C4-2B (cell line): ENCODE data around the gene GOLM1.

ENCODE experiments used
- ZFX ChIP-seq: fragments of 450-650 bp; IDR thresholded peaks from 2 replicates; pipeline ENCODE4 v1.6.1; 2017
- TF ChIP-seq, protein P1 (sequence below): fragments of 450-650 bp; conservative IDR thresholded peaks from 2 replicates; pipeline ENCODE4 v1.5.1; 2017; ENCODE audit warnings: mild to moderate bottlenecking

DNA sequence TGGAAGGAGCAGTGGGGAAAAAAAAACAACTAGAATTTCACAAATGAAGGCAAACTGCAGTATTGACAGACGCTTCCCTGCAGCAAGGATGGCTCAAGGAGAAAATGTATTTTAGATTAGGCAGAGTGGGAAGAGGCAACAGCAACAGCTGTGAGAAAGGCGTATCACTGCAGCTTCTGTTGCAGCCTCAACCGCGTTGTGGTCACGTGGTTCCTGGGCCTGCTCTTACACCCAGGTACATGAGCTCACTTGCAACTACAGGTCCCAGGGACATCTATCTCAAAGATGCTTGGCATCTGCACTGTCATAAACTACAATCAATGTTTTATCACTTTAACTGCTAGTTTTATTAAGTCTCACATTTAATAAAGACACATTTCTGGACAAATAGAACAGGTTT lies 36.0 kb upstream of the GOLM1 start:
- TF ChIP-seq, protein P1, sequence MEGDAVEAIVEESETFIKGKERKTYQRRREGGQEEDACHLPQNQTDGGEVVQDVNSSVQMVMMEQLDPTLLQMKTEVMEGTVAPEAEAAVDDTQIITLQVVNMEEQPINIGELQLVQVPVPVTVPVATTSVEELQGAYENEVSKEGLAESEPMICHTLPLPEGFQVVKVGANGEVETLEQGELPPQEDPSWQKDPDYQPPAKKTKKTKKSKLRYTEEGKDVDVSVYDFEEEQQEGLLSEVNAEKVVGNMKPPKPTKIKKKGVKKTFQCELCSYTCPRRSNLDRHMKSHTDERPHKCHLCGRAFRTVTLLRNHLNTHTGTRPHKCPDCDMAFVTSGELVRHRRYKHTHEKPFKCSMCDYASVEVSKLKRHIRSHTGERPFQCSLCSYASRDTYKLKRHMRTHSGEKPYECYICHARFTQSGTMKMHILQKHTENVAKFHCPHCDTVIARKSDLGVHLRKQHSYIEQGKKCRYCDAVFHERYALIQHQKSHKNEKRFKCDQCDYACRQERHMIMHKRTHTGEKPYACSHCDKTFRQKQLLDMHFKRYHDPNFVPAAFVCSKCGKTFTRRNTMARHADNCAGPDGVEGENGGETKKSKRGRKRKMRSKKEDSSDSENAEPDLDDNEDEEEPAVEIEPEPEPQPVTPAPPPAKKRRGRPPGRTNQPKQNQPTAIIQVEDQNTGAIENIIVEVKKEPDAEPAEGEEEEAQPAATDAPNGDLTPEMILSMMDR = no peak
- no peak for TF ChIP-seq ZFX
